Lung microvascular endothelial cell (primary cell): ENCODE data around the gene CTBP1. TPM values are rescaled to one million over a fixed set of nuclear protein-coding genes. Genes with fewer than 3 reads are reported as not detected.

Experiments used
- DNase-seq, 2 donors: peaks; one replicate each; pipeline versions ENCODE4 v3.0.0 to v3.0.0-alpha.2; 2010; ENCODE audit warnings: low read depth in 2 of 2
- total RNA-seq: library from RNA; depleted of rRNA; stranded (reverse); fragments of >200 nt; gene quantifications from 2 replicates; pipeline ENCODE4 v1.2.1, GENCODE V29; 2014

CTBP1 gene
- total RNA-seq, 1 donor from 2014 or later, result 239 TPM

DNA sequence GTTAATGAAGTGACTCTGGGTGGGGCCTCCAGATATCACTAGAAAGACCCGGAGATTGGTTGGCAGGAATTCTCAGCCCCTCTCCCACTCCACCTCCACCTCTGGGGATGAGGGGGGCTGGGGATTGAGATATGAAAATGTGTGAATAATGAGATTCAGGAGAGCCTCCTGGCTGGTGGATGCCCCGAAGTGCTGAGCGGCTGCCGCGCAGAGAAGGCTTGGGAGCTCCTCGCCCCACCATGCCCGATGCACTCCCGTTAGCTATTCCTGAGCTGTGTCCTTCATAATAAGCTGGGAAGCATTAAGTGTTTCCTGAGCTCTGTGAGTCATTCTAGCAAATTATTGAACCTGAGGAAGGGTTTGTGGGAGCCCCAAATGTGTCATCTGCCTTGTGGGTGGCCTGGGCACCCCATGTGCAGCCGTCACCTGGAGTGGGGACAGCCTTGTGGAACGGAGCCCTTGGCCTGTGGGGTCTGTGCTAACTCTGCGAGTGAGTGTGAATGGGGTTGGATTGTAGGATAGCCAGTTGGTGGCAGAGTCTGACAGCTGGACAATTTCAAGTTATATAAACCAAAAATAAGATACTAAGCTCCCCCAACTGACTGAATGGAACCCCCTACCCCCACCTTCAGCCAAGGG lies 36.3 kb upstream of the CTBP1 start:
- DNase-seq, result no peak

DNA sequence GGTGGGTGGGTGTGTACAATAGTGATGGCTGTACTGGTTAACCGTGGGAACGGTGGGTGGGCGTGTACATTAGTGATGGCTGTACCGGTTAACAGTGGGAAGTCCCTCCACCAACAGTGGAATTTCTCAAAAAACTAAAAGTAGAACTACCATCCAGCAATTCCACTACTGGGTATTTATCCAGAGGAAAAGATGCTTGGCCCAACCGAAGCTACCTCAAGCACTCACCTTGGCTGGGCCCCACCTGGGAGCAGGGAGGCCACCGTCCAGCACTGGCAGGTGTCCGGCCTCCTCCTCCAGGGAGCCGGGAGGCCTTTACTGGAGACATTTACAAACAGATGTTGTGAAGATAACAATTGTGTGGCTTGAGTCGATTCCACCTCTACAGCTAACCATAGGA lies 34.8 kb upstream of the CTBP1 start:
- DNase-seq, result no peak

DNA sequence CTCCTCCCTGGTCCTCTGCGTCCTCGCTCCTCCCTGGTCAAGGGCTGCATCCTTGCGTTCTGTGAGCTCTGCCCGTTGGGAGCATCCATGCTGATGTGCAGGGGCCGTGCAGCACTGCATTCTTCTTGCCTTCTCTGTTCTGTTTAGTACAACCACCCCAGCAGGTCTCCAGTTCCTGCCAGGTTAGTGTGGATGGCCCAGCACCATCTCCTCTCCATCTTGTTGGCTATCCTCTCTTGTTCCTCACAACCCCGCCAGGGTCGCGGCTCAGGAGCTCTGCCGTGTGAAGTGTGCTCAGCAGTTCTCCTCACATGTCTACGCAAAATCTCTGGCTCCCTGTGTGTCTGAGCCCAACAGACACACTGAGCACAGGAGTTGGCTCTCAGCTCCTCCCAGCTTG lies 30.3 kb upstream of the CTBP1 start:
- DNase-seq, result no peak

DNA sequence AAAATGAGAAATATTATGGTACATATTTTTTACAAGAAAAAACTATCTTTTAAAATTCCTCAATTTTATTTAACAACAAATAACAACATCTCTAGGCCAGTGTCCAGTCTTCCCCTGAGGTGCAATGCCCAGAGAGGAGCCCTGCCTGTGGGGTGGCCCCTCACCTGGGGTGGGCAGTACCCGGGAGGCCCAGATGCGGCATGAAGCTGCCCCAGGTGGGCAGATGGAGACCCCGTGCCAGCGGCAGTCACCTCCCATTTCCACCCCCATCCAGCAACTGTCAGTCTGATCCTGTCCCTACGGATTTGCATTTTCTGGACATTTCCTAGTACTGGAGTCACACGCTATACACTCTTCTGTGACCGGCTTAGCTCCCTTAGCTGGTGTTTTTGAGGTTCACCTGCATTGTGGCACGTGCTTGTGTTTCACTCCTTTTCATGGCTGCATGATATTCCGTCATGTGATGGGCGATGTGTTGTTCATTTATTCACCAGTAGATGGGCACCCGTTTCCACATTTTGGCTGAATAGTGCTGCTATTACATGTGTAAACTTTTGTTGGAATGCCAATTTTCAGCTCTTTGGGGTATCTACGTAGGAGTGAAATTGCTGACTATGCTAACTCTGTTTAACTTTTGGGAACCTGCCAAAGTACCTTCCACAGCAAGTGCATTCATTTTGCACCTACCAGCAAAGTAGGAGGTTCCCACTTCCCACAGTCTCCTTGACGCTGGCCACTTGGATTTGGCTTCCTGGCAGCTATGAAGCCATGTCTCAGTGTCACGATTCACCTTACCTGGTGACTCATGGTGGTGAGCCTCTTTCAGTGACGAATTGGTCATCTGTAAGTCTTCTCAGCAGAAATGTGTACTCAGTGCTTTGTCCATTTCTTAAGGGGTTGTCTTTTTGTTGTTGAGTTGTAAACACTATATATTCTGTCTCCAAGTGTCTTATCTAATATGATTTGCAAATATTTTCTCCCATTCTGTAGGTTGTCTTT lies 29.0 kb upstream of the CTBP1 start:
- DNase-seq, result peak in 1 of 2 donors; percentile 23

DNA sequence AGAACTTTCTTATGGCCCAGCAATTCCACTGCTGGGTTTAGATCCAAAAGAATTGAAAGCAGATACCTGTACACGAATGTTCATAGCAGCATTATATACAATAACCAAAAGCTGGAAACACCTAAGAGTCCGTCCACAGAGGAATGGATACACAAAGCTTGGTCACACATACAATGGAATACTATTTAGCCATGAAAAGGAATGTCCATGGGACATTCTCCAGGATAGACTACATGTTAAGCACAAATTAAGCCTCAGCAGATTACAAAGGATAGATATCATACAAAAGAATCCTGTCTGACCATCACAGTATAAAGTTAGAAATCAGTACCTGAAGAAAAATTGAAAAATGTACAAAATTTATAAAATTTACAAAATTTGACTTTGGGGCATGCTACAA lies 28.1 kb upstream of the CTBP1 start:
- DNase-seq, result no peak

DNA sequence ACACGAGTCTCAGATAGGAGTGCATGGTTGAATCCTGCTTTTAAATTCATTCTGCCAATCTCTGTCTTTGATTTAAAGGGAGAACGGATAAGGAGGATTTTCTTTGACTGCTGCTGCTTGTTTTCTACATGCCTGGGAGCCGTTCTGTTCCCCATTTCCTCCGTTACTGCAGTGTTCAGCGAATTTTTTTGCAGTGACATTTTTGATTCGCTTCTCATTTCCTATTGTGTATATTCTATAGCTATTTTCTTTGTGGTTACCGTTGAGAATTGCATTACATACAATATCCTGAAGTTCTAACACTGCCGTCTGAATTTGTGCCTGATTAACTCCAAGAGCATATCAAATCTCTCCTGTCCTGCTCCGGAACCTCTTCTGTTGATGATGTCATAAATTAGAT lies 25.9 kb upstream of the CTBP1 start:
- peak in 1 of 2 donors; percentile 58 for DNase-seq

DNA sequence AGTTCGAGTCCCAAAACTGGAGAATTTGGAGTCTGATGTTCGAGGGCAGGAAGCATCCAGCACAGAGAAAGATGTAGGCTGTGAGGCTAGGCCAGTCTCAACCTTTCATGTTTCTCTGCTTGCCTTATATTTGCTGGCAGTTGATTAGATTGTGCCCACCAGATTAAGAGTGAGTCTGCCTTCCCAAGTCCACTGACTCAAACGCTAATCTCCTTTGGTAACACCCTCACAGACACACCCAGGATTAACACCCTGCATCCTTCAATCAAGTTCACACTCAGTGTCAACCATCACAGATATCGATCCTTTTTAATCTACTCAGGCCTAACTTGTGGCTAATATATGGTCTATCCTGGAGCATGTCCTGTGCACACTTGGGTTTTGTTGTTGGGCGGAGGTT lies 22.8 kb upstream of the CTBP1 start:
- DNase-seq, result no peak

DNA sequence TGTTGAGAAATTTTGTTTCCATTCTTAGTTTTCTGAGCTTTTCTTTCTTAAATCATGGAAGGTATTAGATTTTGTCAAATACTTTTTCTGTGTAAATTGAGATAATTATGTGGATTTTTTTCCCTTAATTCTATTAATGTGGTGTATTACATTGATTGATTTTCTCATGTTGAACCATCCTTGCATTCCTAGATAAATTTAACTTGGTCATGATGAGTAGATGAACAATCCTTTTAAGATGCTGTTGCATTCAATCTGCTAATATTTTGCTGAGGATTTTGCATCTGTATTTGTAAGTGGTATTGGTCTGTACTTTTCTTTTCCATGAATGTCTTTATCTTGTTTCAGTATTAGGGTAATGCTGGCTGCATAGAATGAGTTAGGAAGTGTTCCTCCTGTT lies 20.3 kb upstream of the CTBP1 start:
- DNase-seq, result no peak

DNA sequence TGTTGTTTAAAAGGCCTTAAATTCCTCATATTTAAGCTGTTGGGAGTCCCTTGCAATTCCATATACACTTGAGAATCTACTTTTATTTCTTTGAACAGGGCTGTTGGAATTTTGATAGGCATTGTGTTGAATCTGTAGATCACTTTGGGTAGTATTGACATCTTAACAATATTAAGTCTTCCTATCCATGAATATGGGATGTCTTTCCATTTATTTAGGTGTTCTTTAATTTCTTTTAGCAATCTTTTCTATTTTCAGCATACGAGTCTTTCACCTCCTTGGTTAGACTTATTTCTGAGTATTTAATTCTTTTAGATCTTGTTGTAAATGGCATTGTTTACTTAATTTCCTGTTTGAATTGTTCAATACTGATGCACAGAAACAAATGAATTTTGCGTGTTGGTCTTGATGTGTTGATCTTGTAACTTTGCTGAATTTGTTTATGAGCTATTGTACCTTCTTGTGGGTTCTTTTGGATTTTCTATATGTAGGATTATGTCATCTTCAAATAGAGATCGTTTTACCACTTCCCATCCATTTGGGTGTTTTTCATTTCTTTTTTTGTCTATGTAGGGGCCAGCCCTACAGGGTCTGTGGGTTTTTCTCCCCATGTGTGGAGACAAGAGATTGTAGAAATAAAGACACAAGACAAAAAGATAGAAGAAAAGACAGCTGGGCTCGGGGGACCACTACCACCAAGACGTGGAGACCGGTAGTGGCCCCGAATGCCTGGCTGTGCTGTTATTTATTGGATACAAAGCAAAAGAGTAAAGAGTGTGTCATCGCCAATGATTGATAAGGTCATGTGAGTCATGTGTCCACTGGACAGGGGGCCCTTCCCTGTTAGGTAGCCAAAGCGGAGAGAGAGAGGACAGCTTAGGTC lies 18.2 kb upstream of the CTBP1 start:
- DNase-seq, result no peak

DNA sequence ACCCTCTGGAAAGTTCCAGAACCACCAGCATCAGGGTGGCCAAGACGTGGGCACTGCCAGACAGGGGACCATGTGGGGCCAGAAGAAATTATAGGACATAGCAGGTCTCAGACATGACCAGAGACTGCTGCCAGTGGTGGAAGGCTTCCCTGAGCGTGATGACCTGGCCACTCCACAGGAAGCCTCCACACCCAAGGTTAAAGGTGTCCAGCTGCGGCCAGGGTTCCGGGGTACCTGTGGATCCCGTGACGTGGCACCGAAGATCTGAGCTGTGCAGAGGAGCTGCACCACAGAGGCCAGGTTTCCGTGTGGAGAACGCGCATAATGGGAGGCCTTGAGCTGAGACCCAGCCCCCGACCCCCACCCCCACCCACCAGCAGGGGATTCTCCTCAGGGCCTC lies 16.4 kb upstream of the CTBP1 start:
- DNase-seq, result no peak

DNA sequence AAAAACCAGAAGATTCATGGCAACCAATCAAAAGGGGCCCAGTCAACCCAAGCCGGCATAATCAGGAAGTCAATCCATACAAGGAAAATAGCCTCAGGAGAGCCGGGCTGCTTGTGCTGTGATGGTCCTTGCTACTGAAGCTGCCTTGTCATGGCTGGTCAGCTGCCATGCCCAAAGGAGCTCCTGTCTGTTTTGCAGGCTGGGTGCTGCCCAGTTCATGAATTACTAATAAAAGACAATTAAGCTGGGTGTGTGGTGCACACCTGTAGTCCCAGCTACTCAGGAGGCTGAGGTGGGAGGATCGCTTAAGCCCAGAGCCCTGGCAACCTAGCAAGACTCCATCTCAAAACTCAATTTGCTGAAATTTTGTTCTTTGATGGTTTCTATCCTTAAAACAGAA lies 16.0 kb upstream of the CTBP1 start:
- no peak for DNase-seq

DNA sequence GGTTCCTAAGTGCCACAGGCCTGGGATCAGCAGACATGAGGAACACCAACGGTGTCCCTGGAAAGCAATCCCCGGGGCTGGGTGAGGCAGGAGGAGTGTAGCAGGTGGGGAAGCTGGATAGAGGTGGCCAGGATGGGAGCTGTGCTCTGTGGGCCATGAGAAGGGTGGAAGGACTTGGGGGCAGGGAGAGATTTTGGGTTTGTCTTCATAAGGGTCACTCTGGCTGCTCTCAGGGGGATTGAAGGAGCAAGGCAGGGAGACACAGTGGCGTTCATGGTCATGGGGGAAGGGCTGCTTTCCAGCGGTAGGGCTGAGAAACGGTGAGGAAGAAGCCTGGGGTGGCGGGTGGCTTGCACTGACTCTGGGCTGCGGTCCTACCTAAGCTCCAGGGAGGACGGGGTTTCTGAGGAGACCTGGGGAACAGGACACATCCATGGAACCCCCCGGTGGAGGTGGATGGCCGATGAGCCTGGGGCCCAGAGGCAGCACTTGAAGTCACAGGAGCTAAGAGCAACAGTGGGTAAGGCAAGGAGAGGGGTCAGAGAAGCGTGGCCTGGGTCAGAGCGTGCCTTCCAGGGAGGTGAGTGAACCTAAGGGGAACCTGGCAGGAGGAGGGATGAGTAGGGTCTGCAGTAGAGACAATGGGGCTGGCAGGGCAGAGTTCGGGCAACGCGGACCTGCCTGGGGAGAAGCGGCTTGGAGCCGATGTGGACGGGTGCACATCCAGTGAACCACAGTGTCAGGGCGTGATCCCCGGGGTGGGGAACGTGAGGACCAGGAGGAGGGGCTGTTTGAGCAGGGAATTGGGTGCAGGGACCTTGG lies 12.4 kb upstream of the CTBP1 start:
- no peak for DNase-seq

DNA sequence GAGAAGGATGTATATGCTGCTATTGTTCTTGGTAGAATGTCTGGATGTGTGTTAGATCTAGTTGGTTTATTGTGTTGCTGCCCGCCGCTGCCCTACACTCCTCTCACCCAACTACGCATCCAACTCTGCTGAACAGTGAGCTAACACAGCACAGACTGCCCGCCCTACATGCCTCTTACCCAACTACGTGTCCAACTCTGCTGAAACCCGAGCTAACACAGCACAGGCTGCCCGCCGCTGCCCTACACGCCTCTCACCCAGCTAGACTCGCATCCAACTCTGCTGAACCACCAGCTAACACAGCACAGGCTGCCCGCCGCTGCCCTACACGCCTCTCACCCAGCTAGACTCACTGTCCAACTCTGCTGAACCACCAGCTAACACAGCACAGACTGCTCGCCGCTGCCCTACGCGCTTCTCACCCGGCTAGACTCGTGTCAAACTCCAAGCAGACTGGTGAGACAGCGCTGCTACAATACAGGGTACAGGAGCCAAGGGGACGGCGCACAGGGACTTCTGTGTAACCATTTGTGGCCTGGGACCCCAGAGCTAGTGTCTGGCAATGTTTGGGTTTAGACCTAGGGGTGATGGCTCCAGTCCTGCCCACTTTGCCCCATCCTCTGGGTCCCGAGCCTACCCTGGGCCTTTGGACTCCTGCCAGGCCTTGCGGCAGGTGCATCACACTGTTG lies 11.6 kb upstream of the CTBP1 start:
- DNase-seq, result no peak

DNA sequence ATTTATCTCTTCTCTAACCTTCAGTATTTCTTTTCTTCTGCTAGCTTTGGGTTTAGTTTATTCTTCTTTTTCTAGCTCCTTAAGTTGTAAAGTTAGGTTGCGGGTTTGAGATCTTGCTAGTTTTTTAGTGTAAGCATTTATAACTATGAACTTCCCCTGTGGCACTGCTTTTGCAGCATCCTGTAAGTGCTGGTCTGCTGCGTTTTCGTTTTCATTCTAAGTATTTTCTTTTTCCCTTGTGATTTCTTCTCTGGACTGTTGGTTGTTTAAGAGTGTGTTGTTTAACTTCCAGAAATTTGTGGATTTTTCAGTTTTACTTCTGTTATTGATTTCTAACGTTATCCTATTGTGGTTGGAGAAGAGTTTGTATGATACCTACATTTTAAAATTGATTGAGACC lies 11.0 kb upstream of the CTBP1 start:
- no peak for DNase-seq

DNA sequence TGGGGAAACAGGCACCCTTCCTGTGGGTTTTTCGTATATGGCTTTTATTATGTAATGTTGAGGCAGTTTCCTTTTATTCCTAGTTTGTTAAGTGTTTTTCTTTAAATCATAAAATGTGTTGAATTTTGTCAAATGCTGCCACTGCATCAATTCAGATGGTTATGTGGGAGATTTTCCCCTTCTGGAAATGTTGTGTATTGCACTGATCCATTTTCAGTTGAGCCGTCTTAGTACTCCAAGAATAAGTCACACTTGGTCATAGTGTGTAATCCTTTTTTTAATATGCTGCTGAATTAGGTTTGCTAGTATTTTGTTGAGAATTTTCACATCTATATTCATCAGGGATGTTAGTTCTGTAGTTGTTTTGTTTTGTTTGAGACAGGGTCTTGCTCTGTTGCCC lies 9.5 kb upstream of the CTBP1 start:
- DNase-seq, result no peak

DNA sequence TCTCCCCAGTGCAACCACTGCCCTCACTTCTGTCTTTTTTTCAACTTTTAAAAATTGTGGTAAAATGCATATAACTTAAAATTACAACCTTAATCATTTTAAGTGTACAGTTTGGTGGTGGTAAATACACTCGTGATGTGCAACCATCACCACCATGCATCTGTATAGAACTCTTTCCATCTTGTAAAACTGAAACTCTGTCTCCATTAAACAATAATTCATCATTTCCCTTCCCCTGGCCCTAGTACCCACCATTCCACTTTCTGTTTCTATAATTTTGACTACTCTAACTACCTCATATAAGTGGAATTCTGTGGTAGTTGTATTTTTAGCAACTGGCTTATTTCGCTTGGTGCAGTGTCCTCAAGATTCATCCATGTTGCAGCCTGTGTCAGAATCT lies 6.8 kb upstream of the CTBP1 start:
- no peak for DNase-seq

DNA sequence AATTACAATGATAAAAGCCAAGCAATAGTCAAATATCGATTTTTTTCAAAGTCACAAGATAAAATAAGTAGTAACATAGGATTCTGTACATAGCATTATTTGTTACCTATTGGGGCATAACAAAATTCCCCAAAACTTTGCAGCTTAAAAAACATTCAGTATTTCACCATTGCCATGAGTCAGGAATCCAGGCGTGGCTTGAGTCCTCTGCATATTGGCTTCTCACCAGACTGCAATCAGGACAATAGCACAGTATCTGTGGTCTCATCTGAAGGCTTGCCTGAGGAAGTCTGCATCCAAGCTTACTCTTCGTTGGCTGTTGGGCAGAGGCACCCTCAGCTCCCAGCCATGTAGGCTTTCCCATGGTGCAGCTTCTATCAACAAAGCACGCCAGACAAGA lies 6.2 kb upstream of the CTBP1 start:
- DNase-seq, result no peak

DNA sequence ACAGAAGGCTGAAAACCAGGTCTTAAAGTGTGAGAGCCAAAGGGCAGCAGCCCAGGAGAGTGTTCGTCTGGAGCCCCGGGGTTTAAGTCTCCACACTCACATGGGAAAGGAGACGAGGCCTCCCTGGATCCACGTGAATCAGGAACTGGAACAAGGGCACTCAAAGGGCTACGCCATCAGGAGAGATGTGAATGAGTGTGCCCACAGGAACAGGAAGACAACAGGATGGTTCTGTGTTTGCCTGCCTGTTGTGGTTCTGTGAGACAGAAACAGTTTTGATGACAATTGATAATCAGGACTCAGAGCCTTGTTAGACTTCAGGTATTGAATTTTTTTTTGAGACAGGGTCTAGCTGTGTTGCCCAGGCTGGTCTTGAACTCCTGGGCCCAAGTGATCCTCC lies 4.9 kb upstream of the CTBP1 start:
- no peak for DNase-seq

DNA sequence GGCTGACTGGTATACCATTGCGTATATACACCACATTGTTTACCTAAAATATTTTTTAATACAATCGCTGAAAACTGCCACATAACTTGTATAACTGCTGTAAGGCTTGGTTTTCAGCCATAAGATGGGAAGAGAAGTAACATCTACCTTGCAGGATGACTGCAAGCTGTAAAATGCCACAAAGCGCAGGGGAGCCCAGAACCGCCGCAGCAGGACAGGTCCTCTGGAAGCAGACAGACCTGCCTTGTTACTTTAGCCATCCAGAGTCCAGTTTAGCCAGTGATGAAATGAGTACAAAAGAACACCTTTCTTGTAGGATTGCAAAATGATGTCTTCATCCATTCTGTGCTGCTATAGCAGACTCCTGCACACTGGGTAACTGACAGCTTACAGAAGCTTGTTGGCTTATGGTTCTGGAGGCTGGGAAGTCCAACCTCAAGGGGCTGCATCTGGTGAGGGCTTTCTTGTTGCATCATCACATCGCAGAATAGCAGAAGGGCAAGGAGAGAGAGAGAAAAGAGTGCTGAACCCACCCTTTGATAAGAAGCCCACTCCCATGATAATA lies 4.1 kb upstream of the CTBP1 start:
- DNase-seq, result no peak

DNA sequence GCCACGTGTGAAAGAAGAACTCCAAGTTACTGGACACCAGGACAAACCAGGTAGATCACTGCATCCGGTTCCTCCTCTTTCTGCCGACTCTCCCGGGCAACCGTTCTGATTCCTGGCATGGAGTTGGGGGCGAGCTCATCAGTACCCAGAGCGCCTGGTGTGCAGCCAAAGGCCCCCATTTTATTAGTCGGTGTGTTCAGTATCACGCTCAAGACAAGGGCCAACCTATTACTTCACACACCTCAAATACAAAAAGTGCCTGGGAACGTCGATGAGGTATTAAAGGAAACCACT lies 2.8 kb upstream of the CTBP1 start:
- DNase-seq, result no peak
